ENCODE results near the gene ACOXL.

DNA sequence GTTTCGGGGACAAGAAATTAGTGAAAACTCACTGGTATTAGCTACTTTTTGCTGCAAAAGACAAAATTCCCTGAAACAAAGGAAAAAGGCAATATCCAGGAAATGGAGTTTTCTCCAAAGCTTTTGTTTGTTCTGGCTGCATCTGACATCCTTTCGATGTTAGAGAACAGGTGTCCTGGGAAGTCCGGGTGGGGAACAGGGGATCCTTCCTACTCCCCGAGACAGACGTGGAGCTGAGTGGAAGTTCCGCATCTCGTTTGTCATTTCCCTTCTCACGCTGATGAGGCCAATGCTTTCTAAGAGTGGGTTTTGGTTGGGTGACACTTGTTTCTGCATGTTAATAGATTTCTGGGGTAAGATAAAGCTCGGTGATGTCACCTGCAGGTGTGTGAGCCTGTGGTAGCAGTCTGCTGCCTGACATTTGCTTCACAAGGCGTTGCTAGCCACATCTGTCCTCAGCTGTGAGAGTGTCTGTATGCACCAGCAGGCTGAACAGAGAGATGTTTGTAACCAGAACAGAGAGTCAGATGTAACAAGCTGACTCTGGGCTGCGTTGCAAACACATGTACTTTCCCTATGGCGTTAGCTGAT is 125.9 kb downstream of the ACOXL start:
- TF ChIP-seq, protein P1, sequence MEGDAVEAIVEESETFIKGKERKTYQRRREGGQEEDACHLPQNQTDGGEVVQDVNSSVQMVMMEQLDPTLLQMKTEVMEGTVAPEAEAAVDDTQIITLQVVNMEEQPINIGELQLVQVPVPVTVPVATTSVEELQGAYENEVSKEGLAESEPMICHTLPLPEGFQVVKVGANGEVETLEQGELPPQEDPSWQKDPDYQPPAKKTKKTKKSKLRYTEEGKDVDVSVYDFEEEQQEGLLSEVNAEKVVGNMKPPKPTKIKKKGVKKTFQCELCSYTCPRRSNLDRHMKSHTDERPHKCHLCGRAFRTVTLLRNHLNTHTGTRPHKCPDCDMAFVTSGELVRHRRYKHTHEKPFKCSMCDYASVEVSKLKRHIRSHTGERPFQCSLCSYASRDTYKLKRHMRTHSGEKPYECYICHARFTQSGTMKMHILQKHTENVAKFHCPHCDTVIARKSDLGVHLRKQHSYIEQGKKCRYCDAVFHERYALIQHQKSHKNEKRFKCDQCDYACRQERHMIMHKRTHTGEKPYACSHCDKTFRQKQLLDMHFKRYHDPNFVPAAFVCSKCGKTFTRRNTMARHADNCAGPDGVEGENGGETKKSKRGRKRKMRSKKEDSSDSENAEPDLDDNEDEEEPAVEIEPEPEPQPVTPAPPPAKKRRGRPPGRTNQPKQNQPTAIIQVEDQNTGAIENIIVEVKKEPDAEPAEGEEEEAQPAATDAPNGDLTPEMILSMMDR (IDR thresholded peaks at IDR 0.05; ENCODE audit: low read depth, low read length, poor library complexity, severe bottlenecking): no peak
- TF ChIP-seq EZH2phosphoT487 (IDR thresholded peaks at IDR 0.05; ENCODE audit: borderline replicate concordance, low read length): no peak
